ENCODE measurements around the gene KIF9.

DNA sequence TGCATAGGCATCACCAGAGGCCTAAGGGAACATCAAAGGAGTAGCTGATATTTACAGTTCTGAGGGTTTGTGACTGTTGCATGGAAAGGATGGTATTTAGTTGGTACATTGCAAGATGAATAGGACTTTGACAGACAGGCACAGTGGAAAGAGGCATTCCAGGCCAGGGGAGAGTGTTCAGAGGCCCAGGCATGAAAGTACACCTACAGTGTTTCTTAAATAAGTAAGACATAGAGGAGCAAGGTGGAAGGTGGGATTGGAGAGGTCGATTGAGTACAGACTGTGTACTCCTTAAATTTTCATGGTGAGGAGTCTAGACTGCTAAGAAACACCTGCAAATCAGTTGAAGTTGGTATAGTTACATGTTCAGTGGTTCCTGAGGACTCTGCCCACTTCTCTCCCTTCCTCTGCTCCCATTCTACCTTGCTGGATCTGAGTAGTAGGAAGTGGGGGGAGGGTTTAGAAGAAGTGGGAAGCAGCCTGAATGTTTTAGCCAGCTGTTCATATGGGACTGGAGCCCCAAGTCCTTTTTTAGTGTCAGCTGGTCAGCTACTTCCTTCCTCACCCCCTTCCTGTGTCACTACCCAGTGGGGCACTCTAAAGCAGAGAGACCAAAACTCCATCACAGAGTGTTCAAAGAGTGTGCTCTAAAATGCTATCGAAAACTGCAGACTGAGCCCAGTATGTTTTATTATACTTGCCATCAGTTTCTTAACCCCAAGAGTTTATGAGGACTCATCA, 14.1 kb upstream of the KIF9 start:
- TF ChIP-seq ZNF274 (IDR thresholded peaks at IDR 0.05; ENCODE audit: low read depth, low read length) (no peak), YY1 (IDR thresholded peaks at IDR 0.05; ENCODE audit: insufficient read depth, insufficient read length) (no peak)
